ENCODE data around the gene RSBN1L. TPM values are rescaled to one million over a fixed set of nuclear protein-coding genes. Genes with fewer than 3 reads are reported as not detected.

The RSBN1L gene
- total RNA-seq, 1 experiment from 2014 or later = 16.7 TPM

- no TSS peak for BruUV-seq (replicated peaks)
- H3K4me1 Mint-ChIP-seq (ENCODE audit: low read depth, unreplicated experiment) = no peaks in the 10 kb centered on the region
Measured at GRCh38 chr7:77738871-77739270, 42.6 kb downstream of the RSBN1L start.

DNA sequence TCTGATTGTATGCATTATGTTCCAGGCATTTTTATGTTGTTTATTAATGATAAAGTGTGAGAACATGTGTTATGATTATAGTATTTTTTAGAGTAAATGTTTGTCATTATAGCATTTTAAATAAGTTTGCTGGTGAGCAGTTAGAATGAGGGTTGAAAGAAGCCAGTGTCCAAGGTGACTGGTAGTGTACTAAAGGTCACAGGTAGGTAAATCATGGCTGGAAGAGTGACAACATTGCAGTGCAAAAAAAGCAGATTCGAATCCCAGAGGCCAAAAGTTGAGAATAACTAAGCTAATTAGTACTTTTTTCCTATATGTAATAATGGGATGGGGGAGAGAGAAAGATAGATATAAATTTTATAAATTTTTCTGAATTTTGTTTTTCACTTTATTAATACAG is 44.0 kb downstream of the RSBN1L start:
- CTCF ChIA-PET = no interaction called here
- no peaks in the 10 kb centered on the region for H3K27me3 Mint-ChIP-seq (ENCODE audit: unreplicated experiment)
- H3K9me3 Mint-ChIP-seq (ENCODE audit: low read depth, unreplicated experiment) = no peaks in the 10 kb centered on the region
- BruUV-seq (replicated peaks) = no TSS peak
- no peaks in the 10 kb centered on the region for H3K4me1 Mint-ChIP-seq (ENCODE audit: low read depth, unreplicated experiment)
- peaks cover 10% of the 10 kb centered on the region for H3K36me3 Mint-ChIP-seq (ENCODE audit: insufficient read depth, unreplicated experiment)
- intact Hi-C loops (cut with micrococcal nuclease; ENCODE audit: unreplicated experiment) = no loop called here
- H3K4me3 Mint-ChIP-seq (ENCODE audit: low read depth, unreplicated experiment) = no peak overlapping the region
- no peak for DNase-seq
- no peak overlapping the region for H3K27ac Mint-ChIP-seq (ENCODE audit: unreplicated experiment)
- TF ChIP-seq CTCF (IDR thresholded peaks at IDR 0.05; ENCODE audit: unreplicated experiment) = no peak

More at GRCh38 chr7:77738871-77739270, 42.6 kb downstream of the RSBN1L start:
- H3K4me3 Mint-ChIP-seq (ENCODE audit: low read depth, unreplicated experiment) = no peak overlapping the region
- H3K36me3 Mint-ChIP-seq (ENCODE audit: insufficient read depth, unreplicated experiment) = peaks cover 5% of the 10 kb centered on the region
- no peaks in the 10 kb centered on the region for H3K27me3 Mint-ChIP-seq (ENCODE audit: unreplicated experiment)
- intact Hi-C loops (cut with micrococcal nuclease; ENCODE audit: unreplicated experiment) = no loop called here
- no peaks in the 10 kb centered on the region for H3K9me3 Mint-ChIP-seq (ENCODE audit: low read depth, unreplicated experiment)
- CTCF ChIA-PET = interaction anchor here (0.7 kb wide), 1 partner anchor 1179 kb away, joined by 5 read pairs; no protein-coding TSS in a partner anchor
- no peak for TF ChIP-seq CTCF (IDR thresholded peaks at IDR 0.05; ENCODE audit: unreplicated experiment)
- no peak overlapping the region for H3K27ac Mint-ChIP-seq (ENCODE audit: unreplicated experiment)
- DNase-seq = no peak

DNA sequence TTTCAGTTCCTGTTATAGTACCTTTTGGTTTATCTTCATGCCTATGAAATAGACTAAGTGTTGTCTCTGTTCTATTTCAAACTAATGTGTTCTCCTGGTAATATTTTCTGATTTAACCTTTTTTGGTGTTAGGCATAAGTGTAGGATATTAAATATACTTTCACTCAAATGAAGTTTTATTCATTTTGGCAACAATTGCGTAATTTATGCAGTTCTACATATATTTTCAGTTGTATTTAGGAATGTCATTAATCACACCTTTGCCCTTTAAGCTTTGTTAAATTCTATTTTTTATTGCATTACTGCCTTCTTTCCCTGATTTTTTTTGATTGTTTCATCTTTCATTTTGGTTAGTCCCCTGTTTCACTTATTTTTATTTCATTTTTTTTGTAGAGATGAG is 47.3 kb downstream of the RSBN1L start:
- no peak for TF ChIP-seq CTCF (IDR thresholded peaks at IDR 0.05; ENCODE audit: unreplicated experiment)
- BruUV-seq (replicated peaks) = no TSS peak
- DNase-seq = no peak
- Mint-ChIP-seq H3K9me3 (ENCODE audit: low read depth, unreplicated experiment) (no peaks in the 10 kb centered on the region), H3K4me1 (ENCODE audit: low read depth, unreplicated experiment) (peaks cover 6% of the 10 kb centered on the region), H3K36me3 (ENCODE audit: insufficient read depth, unreplicated experiment) (peaks cover 16% of the 10 kb centered on the region), H3K27me3 (ENCODE audit: unreplicated experiment) (no peaks in the 10 kb centered on the region), H3K4me3 (ENCODE audit: low read depth, unreplicated experiment) (no peak overlapping the region), H3K27ac (ENCODE audit: unreplicated experiment) (no peak overlapping the region)
- intact Hi-C loops (cut with micrococcal nuclease; ENCODE audit: unreplicated experiment) = no loop called here
- CTCF ChIA-PET = no interaction called here

DNA sequence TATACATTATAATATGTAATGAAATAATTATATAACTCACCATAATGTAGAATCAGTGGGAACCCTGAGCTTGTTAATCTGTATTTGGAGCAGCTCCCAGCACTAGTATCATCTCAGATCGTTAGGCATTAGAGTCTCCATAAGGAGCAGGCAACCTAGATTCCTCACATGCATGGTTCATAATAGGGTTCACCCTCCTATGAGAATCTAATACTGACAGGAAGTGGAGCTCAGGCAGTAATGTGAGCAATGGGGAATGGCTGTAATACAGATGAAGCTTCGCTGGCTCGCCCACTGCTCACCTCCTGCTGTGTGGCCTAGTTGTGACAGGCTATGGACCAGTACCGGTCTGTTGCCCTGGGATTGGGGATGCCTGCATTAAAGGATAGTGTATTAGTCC is 49.5 kb downstream of the RSBN1L start:
- no peak for DNase-seq
- Mint-ChIP-seq H3K4me3 (ENCODE audit: low read depth, unreplicated experiment) (no peak overlapping the region), H3K36me3 (ENCODE audit: insufficient read depth, unreplicated experiment) (peaks cover 16% of the 10 kb centered on the region), H3K4me1 (ENCODE audit: low read depth, unreplicated experiment) (peaks cover 6% of the 10 kb centered on the region), H3K9me3 (ENCODE audit: low read depth, unreplicated experiment) (no peaks in the 10 kb centered on the region), H3K27me3 (ENCODE audit: unreplicated experiment) (no peaks in the 10 kb centered on the region), H3K27ac (ENCODE audit: unreplicated experiment) (no peak overlapping the region)
- CTCF ChIA-PET = no interaction called here
- intact Hi-C loops (cut with micrococcal nuclease; ENCODE audit: unreplicated experiment) = no loop called here
- no peak for TF ChIP-seq CTCF (IDR thresholded peaks at IDR 0.05; ENCODE audit: unreplicated experiment)
- BruUV-seq (replicated peaks) = no TSS peak

Data from Calu3 (cell line).